ENCODE measurements around the gene SERPINA3.
"Not testable (repeated sequence)": the region's sequence is repeated elsewhere in the genome, so short reads cannot be mapped to it uniquely, and the experiment has no call there.

The SERPINA3 gene

DNA sequence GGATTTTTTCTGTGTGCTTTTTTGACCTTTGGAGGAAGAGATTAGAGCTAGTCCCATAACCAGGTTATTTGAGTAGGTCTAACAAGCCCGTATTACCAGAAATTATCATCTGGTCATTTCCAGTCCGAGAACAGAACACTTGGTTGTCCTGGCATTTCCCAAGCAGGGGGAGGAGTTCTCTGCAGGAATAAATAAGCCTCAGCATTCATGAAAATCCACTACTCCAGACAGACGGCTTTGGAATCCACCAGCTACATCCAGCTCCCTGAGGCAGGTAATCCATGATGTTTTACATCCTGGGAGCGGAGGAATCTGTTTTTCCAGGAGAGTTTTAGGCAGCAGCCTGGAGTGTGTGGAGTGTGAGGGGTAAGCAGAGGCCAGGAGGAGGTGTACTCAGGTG, at the start of gene SERPINA3:
TSS of gene SERPINA3 (plus strand) at position 218 of the 400 bp plus-strand sequence. CDS start 2,051 bp downstream, outside the sequence.
- DNase-seq, result peak; percentile 30

DNA sequence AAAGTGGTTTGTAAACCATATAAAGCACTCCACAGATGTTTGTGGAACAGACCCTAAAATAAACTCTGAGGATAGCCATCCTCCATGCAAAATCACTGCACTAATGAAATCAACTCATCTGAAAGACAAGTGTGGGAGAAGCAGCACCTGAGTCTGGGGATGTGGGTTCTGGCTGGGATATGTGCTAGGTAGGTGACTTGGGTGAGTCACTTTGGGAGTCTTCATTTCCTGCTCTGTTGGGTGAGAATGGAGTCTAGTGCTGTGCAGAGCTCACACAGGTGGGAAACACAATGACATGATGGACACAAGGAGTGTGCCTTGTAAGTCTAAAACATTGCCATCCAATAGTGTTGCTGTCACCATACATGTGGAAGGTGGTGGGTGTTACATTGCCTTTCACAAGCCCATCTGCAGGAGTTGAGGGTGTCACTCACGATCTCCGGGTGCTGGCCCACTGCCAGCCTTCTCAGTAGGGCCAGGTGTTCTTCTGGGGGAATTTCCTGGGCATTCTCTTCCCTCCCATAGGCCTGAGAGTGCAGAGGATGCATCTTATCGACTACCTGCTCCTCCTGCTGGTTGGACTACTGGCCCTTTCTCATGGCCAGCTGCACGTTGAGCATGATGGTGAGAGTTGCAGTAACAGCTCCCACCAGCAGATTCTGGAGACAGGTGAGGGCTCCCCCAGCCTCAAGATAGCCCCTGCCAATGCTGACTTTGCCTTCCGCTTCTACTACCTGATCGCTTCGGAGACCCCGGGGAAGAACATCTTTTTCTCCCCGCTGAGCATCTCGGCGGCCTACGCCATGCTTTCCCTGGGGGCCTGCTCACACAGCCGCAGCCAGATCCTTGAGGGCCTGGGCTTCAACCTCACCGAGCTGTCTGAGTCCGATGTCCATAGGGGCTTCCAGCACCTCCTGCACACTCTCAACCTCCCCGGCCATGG, 49.0 kb upstream of the SERPINA3 start:
- no peak for DNase-seq

DNA sequence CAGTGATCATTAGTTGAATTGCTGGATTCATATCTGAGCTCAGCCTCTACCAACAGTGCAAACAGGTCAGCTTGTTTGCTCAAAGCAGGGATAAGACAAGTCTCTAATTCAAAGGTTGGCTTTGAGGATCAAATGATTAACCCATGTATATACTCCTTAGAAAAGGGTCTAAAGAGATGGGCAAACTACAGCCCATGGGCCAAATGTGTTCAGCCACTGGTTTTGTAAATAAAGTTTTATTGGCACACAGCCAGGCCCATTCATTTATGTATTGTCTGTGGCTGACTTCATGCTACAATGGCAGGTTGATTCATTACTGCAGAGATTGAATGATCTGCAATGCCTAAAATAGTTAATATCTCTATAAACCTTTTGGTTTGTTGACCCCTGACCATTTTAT, 47.8 kb upstream of the SERPINA3 start:
- DNase-seq, result no peak

DNA sequence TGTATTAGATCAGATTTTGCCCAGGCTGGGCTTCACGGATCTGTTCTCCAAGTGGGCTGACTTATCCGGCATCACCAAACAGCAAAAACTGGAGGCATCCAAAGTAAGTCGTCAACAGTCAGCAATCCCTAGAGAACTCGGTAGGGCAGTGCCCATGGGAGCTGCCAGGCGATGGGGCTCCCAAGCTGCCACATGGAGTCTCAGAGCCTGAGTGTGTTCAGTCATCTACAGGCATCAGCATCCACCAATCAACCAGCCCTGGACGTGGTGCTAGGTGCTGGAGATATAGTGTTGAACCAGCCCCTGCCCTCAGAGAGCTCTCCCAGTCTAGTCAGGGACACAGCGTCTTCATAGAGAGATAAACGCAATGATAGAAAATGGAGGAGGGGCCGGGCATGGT, 44.0 kb upstream of the SERPINA3 start:
- no peak for DNase-seq

DNA sequence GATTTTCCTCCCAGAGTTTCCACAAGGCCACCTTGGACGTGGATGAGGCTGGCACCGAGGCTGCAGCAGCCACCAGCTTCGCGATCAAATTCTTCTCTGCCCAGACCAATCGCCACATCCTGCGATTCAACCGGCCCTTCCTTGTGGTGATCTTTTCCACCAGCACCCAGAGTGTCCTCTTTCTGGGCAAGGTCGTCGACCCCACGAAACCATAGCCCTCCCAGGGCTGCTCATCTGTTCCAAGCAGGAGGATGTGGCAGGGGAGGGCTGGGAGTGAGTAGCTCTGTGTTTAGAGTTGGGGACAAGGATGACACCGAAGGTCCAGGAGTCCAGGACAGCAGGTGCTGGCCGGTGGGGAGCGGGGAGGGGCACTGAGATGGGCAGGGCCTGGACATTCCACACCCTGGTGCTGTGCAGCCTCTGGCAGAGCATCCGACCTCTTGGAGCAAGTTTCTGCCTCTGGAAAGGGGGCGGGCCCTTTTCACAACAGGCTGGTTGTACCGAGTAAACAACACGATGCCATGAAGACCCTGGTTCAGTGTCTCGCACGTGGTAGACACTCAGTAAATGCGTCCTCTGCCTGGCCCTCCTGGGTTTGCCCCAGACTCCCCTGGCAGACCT, 42.7 kb upstream of the SERPINA3 start:
- no peak for DNase-seq

DNA sequence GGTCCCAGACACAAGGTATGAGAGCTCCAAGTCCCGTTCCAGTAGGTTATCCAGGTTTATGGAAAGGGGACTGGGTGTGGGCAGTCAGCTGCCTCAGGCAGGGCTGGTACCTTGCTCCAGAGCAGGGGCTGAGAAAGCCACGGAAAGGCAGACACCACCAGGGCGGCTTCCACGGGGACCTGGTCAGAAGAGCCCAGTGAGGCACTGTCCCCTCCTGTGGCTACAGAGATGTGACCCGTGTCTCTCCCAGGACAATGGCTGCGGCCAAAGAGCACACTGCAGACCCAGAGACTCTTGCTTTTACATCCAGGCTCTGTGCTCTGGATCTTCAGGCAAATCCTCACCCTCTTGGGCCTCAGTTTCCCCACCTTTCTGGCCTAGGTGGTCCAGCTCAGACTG, 42.2 kb upstream of the SERPINA3 start:
- DNase-seq, result no peak

DNA sequence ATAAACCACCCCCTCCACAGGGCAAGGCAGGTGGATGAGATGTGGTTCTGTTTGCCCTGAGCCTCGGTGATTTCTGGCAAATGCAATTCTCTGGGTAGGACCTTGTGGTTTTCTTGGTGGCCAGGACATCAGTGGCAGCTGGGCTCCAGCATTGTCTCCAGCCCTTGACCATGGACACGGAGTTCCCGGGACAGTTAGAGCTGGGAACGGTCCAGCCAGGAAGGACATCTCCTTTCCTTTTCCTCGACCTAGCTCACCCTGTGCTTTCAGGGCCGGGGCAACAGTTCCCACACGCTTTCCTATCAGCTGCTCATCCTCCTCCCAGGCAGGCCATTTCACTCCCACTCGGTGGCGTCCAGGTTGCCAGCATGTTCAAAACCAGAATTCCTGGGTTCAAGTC, 41.8 kb upstream of the SERPINA3 start:
- no peak for DNase-seq

DNA sequence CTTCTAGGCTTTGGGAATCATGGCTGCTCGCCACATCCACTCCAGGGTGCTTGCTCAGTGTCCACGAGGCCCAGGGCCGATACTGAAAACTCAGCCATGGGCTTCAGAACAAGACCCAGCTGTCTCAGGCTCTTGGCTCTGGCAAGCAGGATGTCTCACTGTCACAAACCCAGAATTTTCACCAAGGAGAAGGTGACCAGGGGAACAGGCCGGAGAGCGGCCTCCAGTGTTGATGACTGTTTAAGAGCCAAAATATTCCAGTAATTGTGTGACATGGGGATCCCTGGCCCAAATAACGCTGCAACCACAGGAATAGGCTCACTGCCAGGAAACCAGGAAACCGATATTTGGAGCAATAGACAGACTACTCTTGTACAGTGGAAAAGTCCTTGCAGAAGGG, 40.8 kb upstream of the SERPINA3 start:
- DNase-seq, result no peak

DNA sequence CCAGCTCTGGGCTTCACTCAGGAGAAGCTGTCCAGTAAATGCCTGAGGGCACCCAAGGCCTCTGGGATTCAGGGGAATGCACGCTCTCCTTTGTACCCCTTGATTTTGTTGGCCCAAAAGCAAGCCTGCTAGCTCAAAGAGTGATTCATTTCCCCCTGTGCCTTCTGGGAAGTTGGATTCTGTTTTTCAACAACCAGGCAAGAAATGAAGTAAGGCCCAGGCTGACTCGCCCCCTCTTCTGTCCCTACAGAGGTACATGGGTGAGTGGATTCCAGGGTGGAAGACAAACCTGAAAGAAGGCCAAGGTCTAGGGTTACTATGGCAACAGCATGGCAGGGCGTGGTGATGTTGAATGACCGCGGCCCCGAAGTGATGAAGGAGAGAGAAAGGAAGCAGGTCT, 40.2 kb upstream of the SERPINA3 start:
- no peak for DNase-seq

DNA sequence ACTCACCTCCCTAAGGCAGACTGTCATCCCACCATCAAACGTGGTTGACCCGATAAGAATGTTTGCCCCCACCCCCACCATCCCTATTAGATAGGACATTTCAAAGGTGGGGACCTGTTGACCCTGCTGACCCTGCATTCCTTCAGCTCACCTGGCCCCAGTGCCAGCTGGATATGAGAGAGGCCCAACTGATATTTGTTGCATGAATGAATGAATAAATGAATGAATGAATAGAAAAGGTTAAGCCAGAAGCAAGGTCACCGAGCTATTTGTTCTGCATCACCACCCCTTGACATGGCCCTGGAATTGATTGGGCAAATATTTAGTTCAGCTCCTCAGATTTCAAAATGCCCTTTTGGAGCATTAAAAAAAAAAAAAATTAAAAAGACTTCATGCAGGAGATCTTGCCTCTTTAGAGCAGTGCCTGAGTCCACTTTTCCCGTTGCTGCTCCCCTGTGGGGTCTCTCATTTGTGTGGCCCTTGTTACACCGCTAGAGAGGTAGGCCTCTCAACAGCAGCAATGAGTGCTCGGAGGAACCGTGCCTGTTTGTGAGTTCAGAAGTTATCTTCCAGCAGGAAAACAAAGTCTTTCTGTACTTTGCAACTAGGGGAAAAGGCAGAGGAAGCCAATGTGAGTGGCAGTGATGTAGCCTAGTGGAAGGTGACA, 39.4 kb upstream of the SERPINA3 start:
- DNase-seq, result no peak

DNA sequence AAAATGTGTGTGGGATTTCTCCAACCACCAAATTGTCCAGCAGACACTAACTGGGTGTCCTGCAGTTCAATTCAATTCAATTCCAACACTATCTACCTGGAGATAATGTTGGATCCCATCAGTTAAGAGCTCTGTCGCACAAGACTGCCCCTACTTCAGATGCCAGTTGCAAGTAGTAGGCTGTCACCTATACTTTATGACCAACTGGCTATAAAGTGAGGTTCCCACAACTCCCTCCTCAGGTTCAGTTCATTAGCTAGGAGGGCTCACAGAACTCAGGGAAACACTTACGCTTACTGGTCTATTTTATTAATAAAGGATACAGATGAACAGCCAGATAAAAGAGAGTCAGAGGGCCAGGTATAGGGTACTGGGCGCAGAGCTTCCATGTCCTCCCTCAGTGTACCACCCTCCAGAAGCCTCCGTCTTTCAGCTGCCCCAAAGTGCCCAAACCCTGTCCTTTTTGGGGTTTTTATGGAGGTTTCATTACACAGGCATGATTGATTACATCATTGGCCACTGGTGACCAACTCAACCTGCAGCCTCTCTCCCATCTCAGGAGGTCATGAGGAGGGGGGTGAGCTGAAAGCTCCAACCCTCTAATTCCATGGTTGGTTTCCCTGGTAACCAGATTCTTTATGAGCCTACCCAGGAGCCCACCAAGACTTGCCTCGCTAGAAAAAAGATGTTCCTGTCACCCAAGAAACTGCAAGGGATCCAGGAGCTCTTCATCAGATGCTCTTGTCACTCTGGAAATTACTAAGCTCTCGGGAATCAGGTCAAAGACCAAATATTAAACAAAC, 38.5 kb upstream of the SERPINA3 start:
- no peak for DNase-seq

DNA sequence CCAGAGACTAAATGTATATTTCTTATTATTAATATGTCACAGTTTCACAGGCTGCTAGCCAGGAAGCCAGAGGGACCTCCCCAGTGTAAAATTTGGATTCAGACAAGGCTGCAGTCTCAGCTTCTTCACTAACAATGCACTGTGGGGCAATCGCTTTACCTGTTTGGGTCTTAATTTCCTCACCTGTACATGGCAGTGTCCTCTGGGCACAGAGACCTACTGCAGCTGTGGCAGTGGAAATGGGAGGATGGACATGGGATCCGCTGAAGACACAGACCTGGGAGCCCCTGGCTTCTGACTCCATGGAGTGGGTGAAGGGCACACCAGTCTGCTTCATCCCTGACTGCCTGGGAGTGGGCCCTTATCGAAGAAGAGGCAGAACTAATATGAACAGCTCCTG, 37.9 kb upstream of the SERPINA3 start:
- no peak for DNase-seq

DNA sequence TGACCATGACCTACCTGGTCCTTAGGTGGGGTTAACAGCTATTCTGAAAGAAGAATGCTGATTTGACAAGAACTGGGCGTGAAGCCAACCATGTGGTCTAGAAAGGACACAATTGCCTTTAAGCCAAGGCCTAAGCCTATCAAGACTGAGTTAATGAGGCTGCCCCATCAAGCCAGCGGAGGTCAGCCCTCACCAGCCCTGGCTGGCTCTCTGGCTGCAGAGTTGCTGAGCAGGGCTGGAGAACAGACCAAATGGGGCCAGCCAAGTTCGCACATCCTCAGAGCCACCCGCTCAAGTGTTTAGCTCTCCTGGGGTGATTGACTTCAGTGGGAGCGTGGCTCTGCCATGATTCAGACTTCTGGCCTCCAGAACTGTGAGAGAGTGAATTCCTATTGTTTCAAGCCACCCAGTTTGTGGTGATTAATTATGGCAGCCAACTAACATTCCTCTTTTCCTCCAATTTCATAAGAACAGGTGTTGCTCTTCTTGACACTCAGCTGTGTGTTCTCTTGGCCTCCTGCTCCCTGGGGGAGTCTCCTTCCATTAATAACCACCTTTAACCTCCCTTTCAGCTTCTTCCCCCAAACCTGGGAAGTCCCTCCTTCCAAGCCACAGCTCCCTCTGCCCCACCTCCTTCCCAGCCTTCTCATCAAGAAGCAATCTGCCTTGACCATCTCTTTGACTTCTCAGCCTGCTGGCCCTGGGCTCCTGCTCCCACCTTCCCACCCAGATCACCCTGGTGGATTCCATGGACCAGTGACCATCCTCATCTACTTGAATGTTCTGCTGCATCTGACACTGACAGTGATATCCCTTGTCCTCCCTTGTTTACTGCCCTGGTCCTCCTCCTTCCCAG, 36.2 kb upstream of the SERPINA3 start:
- DNase-seq, result no peak

DNA sequence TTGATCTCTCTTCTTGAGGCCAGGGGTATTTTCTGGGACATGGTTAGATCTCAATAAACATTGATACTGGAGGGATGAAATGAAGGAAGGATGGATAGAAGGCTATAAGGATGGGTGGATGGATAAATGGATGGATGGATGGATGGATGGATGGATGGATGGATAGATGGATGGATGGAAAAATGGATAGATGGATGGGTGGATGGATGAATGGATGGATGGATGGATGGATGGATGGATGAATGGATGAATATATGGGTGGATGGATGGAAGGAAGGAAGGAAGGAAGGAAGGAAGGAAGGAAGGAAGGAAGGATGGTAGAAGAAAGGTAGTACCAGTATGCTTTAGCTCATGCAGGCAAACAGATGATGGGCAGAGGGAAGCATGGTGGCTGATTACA, 34.7 kb upstream of the SERPINA3 start:
- not testable (repeated sequence) for DNase-seq

DNA sequence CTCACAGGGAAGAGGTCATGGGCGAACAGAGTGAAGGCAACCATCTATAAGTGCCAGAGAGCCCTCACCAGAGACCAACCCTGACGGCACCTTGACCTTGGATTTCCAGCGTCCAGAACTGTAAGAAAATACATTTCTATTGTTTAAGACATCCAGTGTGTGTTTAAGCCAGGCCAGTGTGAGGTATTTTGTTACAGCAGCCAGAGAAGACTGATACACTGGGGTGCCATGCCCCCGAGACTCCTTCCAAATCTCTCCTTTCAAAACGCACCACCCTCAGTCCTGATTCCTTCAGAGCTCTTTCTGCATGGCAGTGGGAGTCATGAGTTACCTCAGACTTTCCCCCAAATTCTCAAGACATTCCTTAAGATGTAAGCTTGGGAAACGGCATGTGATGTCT, 33.5 kb upstream of the SERPINA3 start:
- DNase-seq, result no peak

DNA sequence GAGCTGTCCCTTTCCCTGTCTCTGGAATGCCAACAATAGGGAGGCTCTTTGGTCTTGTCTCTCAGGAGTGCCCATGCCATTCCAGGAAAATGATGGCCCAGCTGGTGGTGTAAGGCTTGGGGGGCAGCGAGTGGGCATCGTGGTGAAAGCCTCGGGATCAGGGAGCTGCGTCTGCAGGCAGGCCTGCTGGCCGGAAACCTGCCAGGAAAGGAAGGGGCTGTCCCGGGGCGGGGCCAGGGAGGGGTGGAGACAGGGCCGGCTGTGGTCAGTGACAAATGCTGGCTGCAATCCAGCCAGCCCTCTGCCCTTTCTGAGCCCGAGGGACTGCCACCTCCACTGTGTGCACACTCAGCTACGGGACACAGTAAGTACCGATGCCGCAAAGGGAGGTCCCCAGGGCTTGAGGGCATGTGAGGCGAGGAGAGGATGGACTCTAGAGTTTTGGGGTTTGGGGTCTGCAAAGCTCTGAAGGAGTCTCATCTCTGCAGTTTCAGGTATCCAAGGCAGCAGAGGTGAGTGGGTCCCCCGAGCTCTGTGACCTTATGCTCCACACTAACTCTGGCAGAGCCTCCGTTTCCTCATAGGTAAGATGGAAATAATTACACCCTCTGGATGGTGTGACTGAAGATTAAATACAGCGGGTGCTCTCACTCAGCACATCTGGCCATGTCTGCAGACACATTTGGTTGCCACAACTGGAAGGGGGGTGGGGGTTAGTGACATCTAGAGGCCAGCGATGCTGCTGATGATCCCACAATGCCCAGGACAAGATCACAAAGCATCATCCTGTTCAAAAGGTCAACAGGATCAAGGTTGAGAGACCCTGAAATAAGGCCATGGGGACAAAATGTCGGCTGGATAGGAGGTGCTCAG, 30.8 kb upstream of the SERPINA3 start, which contains the start of gene SERPINA5:
TSS of gene SERPINA5 (plus strand) at position 300 of the 873 bp plus-strand sequence. CDS start 5,937 bp downstream, outside the sequence.
- no peak for DNase-seq

DNA sequence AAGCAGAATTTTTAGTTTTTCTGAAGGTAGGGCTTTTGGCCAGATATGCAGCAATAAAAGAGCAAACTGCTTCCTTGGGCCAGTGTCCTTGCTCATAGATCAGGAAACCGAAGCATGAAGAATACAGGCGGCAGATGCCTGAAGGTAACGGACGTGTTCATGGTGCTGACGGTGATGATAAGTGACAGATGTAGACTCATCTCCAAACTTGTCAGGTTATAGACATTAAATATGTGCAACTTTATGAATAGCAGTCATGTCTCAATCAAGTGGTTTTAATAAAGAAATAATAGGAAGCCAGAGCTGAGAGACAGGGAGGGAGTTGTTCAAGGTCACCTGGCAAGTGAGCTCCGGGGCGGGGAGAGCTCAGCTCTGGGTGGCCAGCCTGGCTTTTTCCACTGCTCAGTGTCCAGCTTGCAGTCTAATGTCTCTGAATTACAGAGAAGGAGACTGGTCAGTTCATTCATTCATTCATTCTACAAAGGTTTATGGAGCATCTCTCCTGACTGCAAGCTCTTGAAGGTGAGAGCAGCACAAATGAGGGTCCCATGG, 29.9 kb upstream of the SERPINA3 start:
- no peak for DNase-seq

DNA sequence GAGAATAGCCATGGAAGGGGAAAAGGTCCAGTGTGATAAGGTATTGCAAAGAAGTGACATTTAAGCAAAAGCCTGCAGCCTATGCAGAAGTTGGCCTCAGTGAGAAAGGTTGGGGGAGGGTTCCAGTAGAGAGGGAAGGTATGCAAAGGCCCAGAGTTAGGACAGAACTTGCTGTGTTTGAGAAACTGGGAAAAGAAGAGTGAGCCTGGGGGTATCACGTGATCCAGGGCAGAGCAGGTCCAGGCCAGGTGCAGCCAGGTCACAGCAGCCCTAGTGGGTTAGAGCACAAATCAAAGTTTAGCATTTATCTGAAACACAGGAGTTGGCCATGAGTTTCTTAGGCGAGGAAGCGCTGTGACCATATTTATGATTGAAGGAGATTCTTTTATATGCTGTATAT, 29.3 kb upstream of the SERPINA3 start:
- no peak for DNase-seq

DNA sequence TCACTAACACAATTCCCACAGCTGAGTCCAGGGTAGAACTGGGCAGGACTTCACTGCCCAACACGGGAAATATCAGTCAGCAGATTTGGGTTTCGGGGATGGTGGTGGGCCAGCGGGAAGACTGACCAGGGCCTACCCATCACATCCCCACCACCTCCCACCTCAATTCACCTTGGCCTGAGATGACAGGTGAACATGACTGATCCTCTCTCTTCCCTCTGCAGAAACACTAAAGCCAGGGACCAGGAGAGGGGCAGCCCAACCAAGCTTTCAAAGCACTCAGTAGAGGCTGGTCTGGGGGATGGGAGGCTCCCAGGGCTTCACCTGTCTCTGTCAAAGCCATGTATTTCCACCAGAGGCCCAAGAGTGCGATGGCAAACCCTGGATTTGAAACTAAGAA, 28.6 kb upstream of the SERPINA3 start:
- no peak for DNase-seq

DNA sequence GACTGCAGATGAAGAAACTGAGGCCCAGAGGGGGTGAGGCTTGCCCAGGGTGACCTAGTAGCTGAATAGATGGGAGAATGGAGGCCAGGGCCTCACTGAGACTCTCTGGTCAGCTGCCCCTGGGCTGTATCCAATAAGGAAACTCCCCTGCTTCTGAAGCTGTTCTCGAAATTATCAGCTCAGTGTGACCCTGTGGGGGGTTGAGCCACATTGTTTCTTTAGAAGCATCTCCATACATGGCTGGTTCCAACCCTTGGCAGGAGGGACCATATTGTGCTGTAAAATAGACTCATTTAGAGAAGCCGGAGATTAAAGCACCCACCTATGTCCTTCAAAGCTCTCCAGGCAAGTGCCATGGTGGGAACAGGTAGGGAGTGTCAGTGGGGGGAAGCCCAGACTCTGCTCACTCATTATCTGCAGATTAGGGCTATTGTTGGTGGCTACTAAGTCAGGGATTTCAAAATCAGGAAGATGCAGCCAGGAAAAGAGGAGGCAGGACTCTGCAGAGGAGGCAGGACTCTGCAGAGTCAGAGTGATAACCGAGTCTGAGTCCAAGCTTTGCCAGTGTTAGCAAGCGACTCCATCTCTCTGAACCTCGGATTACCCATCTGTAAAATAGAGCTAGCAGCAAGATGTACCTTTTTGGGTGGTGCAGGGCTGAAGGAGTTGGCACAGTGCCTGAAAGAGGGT, 27.5 kb upstream of the SERPINA3 start:
- no peak for DNase-seq
